ENCODE data around the gene NCSTN. TPM values are rescaled to one million over a fixed set of nuclear protein-coding genes. Genes with fewer than 3 reads are reported as not detected.

The NCSTN gene
- polyA plus RNA-seq (ENCODE audit: insufficient read length in 4 of 4), result 100 to 1,000 TPM; 116 to 173 (median 147) TPM

DNA sequence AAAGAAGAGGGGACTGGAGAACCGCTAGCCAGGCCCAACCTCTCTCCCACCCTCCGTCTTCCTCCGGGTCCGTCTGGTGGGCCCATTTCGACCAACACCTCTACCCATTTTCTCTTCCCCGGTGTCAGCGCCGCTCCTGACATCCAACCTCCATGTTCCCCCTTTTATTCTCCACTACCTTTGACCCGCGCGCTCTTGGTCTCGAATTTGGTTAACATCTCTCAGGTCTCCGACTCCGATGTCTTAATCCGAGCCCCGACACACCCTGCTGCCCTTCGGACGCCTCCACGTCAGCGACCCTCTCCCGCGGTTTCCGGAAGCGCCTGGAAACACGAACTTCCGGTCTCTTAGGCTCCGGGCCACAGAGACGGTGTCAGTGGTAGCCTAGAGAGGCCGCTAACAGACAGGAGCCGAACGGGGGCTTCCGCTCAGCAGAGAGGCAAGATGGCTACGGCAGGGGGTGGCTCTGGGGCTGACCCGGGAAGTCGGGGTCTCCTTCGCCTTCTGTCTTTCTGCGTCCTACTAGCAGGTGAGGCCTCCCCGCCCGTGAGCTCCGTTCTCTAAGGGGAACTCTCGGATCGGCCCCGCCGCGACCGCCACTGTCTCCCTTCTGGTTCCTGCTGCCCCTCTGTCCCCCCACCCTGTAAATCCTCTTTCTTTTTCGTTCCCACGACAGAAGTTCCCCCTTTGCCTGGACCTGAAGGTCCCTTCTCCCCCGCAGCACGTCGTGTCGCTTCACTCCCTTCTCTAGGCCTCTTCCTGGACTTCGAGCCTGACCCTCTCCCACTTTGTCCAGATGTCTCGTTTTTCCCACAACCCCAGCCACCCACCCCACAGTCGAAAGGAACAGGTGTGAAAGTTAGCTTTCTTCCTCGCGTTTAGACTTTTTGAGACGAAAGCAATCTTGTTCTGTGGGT is at the start of gene NCSTN, which contains the start of gene COPA:
TSS of gene NCSTN (plus strand) at position 431 of the 917 bp plus-strand sequence. CDS start at position 445, 14 bp downstream.
TSS of gene COPA (minus strand) at position 298 of the 917 bp plus-strand sequence. CDS start at position 218, 80 bp downstream.
- peak; percentile 82 to 93 (median 91) for DNase-seq (ENCODE audit: low read depth in 4 of 4, low spot score in 3 of 4)

GRCh38 chr1:160296036-160296435 is 47.1 kb upstream of the NCSTN start:
- no peak for DNase-seq (ENCODE audit: low read depth in 4 of 4, low spot score in 3 of 4)

DNA sequence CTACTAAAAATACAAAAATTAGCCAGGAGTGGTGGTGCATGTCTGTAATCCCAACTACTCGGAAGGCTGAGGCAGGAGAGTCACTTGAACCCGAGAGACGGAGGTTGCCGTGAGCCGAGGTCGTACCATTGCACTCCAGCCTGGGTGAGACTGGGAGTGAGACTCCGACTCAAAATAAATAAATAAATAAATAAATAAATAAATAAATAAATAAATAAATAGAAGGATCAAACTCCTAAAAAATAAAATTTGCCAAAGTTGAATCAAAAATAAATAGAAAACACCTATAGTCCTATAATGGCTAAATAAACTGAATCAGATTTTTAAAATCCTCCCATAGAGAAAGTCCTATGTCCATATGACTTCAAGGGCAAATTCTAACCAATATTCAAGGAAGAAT is 43.0 kb upstream of the NCSTN start:
- DNase-seq (ENCODE audit: low read depth in 4 of 4, low spot score in 3 of 4), result no peak

- DNase-seq (ENCODE audit: low read depth in 4 of 4, low spot score in 3 of 4), result no peak
These were observed 35.9 kb upstream of the NCSTN start for GRCh38 chr1:160307118-160307791.

GRCh38 chr1:160308451-160309184 is 34.6 kb upstream of the NCSTN start:
- DNase-seq (ENCODE audit: low read depth in 4 of 4, low spot score in 3 of 4), result no peak

DNA sequence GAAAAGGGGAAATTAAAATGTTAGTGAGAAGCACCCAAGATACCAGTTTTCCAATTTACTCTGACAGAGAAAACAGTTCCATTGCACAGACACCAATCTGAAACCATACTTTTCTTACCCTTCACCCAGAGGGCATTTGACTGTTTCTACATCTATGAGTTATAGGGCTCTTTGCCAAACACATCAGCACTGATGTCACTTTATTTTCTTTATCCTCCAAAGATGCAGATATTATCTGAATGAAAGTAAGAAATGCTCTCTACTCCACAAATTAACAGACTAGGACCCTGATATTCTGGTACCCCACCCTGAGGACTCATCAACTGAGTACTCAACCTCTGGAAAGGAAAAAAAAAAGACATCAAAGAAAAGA is 34.0 kb upstream of the NCSTN start:
- DNase-seq (ENCODE audit: low read depth in 4 of 4, low spot score in 3 of 4), result no peak

DNA sequence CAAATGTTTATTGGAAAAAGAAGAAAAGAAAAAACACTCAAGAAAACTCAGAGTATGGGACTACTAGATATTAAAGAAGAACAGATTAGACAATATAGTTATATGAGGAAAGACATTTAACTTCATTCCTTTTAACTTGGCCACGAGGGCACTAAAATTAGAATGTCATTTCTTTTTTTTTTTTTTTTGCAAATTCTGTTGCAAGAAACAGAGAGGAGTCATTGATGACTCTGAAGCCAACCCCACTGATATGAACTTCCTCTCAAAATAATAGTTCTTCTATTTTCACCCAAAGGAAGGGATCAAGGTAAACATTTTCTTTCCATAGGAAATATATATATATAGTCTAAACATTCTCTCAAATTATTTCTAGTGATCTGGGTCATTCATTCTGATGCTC is 33.6 kb upstream of the NCSTN start:
- DNase-seq (ENCODE audit: low read depth in 4 of 4, low spot score in 3 of 4), result no peak

DNA sequence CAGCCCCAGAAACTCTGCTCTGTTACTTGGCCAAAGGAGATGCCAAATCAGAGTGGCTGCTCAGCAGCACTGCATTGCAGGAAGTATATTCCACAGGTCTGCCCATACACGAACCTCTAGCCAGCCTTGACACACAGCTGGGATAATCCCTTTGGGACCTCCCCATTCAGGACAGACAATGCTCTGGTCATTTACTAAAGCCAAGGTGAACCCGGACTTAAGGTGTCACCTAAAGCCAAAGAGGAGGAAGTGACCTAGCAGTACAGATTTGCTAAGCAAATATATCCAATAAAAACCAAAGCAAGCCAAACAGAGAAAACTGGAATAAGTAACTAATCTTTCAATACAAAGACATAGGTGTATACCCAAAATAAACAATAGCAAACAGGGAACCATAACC is 27.8 kb upstream of the NCSTN start:
- DNase-seq (ENCODE audit: low read depth in 4 of 4, low spot score in 3 of 4), result no peak

GRCh38 chr1:160322831-160323230 is 20.4 kb upstream of the NCSTN start:
- DNase-seq (ENCODE audit: low read depth in 4 of 4, low spot score in 3 of 4), result no peak

DNA sequence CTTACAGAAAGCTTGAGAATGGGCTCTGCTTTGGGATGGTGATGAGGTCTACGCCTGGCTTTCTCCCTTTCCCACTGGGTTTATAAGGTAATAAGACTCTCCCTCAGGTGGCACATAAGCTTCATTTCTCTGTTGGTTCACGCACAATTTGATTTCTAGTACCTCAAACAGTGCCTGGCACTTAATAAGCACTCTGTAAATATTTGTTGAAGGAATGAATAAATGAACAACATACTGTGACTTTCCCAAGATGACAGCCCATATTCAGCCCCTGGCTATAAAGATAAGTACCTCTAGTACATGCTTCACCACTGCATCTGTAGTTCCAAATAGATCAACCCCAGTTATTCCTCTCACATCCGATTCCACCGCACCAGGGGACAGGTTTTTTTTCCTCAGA is 17.9 kb upstream of the NCSTN start:
- DNase-seq (ENCODE audit: low read depth in 4 of 4, low spot score in 3 of 4), result no peak

GRCh38 chr1:160326418-160326817 is 16.8 kb upstream of the NCSTN start:
- DNase-seq (ENCODE audit: low read depth in 4 of 4, low spot score in 3 of 4), result no peak

GRCh38 chr1:160328184-160328583 is 15.0 kb upstream of the NCSTN start:
- no peak for DNase-seq (ENCODE audit: low read depth in 4 of 4, low spot score in 3 of 4)

- no peak for DNase-seq (ENCODE audit: low read depth in 4 of 4, low spot score in 3 of 4)
These were observed 13.1 kb upstream of the NCSTN start for GRCh38 chr1:160330119-160330518.

DNA sequence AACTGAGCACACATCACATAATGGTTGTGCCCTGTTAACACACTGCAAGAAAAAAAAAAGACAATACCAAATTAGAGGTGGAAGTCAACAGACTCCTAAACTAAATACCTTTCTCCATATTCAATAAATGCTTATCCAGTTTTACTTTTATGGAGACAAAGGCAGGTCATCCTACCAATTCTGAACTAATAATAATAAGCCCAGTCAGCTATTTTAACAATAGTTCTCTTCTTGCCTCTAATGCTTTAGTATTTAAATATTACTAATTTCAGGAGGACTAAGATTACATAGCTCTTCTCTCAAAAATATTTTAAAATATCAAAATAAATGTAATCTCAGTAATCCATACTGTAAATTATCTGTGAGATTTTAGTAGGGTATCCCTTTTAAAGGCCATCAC is 10.7 kb upstream of the NCSTN start:
- no peak for DNase-seq (ENCODE audit: low read depth in 4 of 4, low spot score in 3 of 4)

- no peak for DNase-seq (ENCODE audit: low read depth in 4 of 4, low spot score in 3 of 4)
These were observed 4.6 kb upstream of the NCSTN start for GRCh38 chr1:160338580-160338979.

DNA sequence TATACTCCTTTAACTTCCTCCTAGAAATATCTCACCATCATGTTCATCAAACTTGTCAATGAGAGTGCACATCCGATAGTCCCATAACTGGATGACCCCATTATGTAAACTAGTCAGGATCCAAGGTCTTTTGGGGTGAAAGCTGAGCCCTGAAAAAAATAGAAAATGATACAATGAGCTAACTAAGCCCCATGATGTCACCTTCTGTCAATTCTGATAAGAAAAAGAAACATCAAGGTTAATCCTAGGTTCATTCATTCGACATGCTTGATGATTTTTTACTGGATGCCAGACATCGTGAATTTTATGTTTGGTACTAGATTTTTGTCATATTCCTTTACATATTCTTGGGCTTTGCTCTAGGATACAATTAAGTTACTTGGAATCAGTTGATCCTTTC is 3.0 kb upstream of the NCSTN start:
- DNase-seq (ENCODE audit: low read depth in 4 of 4, low spot score in 3 of 4), result no peak

DNA sequence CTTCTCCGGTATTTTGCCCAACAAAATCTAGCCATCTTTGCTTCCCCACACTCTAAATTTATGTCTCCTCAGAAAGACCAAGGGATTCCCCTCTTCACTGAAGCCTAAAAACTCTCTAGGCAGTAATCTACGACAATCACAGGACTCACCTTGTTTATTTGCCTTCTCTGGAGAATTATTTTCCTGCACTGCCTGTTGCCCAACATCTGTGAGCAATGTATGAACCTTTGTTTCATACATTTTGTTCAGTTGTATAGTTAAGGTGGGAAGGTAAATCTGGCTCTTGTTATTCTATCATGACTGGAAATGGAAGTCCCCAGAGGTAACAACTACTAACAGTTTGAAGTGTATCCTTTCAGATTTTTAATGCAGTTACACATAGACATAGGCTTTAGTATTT is 2.3 kb upstream of the NCSTN start:
- DNase-seq (ENCODE audit: low read depth in 4 of 4, low spot score in 3 of 4), result no peak

DNA sequence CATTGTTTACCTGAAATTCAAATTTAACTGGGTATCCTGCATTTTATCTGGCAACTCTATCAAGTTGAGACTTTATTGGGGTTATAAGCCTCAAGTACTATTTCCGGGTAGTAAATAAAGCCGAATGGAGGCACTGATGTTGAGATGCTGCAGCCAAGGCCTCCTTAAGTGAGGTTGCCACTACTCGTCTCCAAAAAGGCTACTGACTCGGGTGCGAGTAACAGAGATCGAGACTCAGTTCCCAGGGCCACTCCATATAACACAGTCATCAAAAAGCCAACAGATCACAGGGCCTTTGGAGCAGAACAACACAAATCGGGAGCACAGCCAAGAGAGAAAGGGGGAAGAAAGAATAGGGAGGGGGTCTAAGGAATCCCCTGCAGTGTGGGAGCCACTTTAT is 657 bp upstream of the NCSTN start:
- DNase-seq (ENCODE audit: low read depth in 4 of 4, low spot score in 3 of 4), result peak in 3 of 4 donors; percentile 10 to 27 (median 12)

GRCh38 chr1:160344241-160344640 is 1.1 kb downstream of the NCSTN start:
- no peak for DNase-seq (ENCODE audit: low read depth in 4 of 4, low spot score in 3 of 4)

DNA sequence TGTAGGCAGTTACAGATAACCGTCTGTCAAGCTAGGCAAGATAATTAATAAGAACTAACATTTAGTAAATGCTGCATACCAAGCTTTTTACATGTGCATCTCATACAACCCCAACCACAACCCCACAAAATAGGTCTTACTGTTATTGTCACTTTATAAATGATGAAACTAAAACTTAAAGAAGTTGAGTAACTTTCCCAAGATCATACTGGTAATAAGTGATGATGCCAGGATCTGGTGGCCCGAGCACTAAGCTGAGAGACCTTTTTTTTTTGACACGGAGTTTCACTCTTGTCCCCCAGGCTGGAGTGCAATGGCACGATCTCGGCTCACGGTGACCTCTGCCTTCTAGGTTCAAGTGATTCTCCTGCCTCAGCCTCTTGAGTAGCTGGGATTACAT is 1.8 kb downstream of the NCSTN start:
- DNase-seq (ENCODE audit: low read depth in 4 of 4, low spot score in 3 of 4), result no peak

DNA sequence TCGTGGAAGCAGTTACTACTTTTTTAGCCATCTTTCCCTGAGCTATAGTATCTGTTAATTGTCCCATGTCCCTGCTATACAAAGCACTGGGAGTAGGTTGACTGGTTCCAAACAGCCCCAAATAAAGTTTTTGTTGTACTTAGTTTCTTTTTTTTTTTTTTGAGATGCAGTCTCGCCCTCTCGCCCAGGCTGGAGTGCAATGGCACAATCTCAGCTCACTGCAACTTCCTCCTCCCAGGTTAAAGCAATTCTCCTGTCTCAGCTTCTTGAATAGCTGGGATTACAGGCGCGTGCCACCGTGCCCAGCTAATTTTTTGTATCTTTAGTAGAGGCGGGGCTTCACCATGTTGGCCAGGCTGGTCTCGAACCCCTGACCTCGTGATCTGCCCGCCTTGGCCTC is 3.3 kb downstream of the NCSTN start:
- no peak for DNase-seq (ENCODE audit: low read depth in 4 of 4, low spot score in 3 of 4)
